H1 (cell line): ENCODE data around the gene SPTBN5. TPM values are rescaled to one million over a fixed set of nuclear protein-coding genes. Genes with fewer than 3 reads are reported as not detected.

Experiments used
- E2F6 ChIP-seq: IDR thresholded peaks from 2 replicates; pipeline ENCODE4 v1.6.1; 2012; ENCODE audit warnings: inconsistent platforms
- EP300 ChIP-seq, 2 experiments: IDR thresholded peaks; 1 replicate in 1 of 2; 2 replicates in 1 of 2; pipeline ENCODE4 v1.6.1; 2011 to 2012; ENCODE audit warnings: low read depth in 2 of 2, low read length in 2 of 2, mild to moderate bottlenecking in 2 of 2, borderline replicate concordance in 1 of 2, inconsistent platforms in 1 of 2, moderate library complexity in 1 of 2
- HDAC2 ChIP-seq, 2 experiments: fragments of 300-600 bp in 1 of 2; sonication (generic) in 1 of 2; IDR thresholded peaks; 2 replicates each; pipeline ENCODE4 v1.6.1; 2011 to 2012; ENCODE audit warnings: low read depth in 2 of 2, low read length in 2 of 2, mild to moderate bottlenecking in 2 of 2, moderate library complexity in 2 of 2, borderline replicate concordance in 1 of 2, inconsistent platforms in 1 of 2
- JUN ChIP-seq: IDR thresholded peaks from 2 replicates; pipeline ENCODE4 v1.6.1; 2011; ENCODE audit warnings: low read depth, mild to moderate bottlenecking, improper control_type of control experiment, low read length
- NRF1 ChIP-seq: IDR thresholded peaks from 2 replicates; pipeline ENCODE4 v1.6.1; 2011; ENCODE audit warnings: mild to moderate bottlenecking, low read depth, low read length, improper control_type of control experiment
- POU5F1 ChIP-seq: IDR thresholded peaks from 2 replicates; pipeline ENCODE4 v1.6.1; 2011; ENCODE audit warnings: low read depth, mild to moderate bottlenecking, low read length, moderate library complexity
- TEAD4 ChIP-seq: IDR thresholded peaks from 2 replicates; pipeline ENCODE4 v1.6.1; 2012; ENCODE audit warnings: low read depth, low read length, inconsistent platforms, mixed read lengths
- polyA plus RNA-seq, 7 experiments: library from polyadenylated mRNA; depleted of rRNA in 3 of 7; stranded (reverse) in 5 of 7; unstranded in 2 of 7; fragments of >200 nt in 5 of 7; fragments of 200-250 nt in 2 of 7; gene quantifications; 1 replicate in 5 of 7; 2 replicates in 1 of 7; 4 replicates in 1 of 7; pipeline versions ENCODE4 v1.2.1 to v1.2.3, GENCODE V29; 2011 to 2013; ENCODE audit warnings: missing spikeins in 2 of 7, mixed read lengths in 2 of 7
- total RNA-seq: library from RNA; stranded (reverse); fragmentation: NEBNext Ultra II Directional; extraction: Animal tissue kit (Norgen Biotek cat#: 25700); gene quantifications from 2 replicates; pipeline ENCODE4 v1.2.1, GENCODE V29; 2021

Gene SPTBN5
- total and polyA plus RNA-seq, 2 of the 8 experiments (the other 6 are each of a cell fraction or from before 2014, with no cell fraction given): 0.32 to 0.84 TPM

- no peak for TF ChIP-seq HDAC2 (IDR thresholded peaks at IDR 0.05; ENCODE audit: borderline replicate concordance in 1 of 2, low read depth in 2 of 2, low read length in 2 of 2)
- no peak for TF ChIP-seq EP300 (IDR thresholded peaks at IDR 0.05; ENCODE audit: borderline replicate concordance in 1 of 2, low read depth in 2 of 2, low read length in 2 of 2)
- no peak for TF ChIP-seq POU5F1
- TF ChIP-seq NRF1: no peak
- TF ChIP-seq JUN: no peak
- no peak for TF ChIP-seq E2F6
- TF ChIP-seq TEAD4: no peak
Measured at GRCh38 chr15:41869770-41870688, 23.8 kb downstream of the SPTBN5 start (continued).
